ENCODE data around the gene RAB3C.

- no peak for TF ChIP-seq CTCF (IDR thresholded peaks at IDR 0.05)
- TF ChIP-seq POLR2A (IDR thresholded peaks at IDR 0.05) = no peak
- TF ChIP-seq EP300 (IDR thresholded peaks at IDR 0.05) = no peak
These were observed 139.3 kb downstream of the RAB3C start for GRCh38 chr5:58722160-58722559.
